COLO829 (cell line): ENCODE results near the gene STX10.
A peak's percentile ranks its signal among the peaks of the same experiment; 100 is the strongest.
"Not testable (repeated sequence)": the region's sequence is repeated elsewhere in the genome, so short reads cannot be mapped to it uniquely, and the experiment has no call there.

ENCODE experiments used
- DNase-seq: peaks from one replicate; pipeline ENCODE4 v3.0.0; 2012; ENCODE audit warnings: low spot score

Gene STX10, protein sequence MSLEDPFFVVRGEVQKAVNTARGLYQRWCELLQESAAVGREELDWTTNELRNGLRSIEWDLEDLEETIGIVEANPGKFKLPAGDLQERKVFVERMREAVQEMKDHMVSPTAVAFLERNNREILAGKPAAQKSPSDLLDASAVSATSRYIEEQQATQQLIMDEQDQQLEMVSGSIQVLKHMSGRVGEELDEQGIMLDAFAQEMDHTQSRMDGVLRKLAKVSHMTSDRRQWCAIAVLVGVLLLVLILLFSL

DNA sequence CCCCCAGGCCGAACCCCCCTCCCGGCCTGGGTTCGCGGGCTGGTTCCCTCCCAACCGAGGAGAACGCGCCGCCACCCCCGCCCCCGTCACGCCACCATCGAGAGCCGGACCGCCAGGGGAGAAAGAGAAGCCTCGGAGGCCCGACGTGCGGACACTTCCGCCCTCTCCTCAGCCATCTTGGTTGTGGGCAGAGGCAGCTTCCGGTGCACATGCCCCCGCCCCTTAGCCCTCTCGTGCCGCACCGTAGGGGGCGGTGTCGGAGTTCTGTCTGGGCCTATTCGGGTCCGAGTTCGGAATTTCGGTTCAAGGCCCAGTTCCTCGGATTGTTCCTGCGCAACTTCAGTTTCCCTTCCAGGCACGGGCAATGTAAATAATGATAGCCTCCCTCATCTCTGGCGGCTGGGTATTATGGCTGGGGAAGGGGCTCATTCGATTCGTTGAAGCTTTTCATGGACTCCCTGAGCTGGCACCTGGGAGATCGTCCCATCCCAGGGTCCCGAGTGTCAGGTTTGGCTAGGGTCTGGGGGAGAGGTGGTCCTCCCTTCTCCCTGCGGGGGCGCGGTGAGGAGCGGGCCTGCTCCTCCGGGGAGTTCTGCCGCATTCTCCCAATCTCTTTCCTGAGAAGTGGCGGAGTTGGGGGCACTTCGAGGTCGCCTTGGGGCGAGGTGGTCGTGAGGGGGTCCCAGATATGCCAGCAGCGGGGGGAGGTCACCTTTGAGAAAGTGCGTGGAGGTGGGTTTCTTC lies at the start of gene STX10, which contains the start of gene IER2:
TSS of gene STX10 (minus strand) at position 189 of the 744 bp plus-strand sequence. CDS start 202 bp downstream, outside the sequence.
TSS of gene IER2 (plus strand) at position 225 of the 744 bp plus-strand sequence. CDS start 2,776 bp downstream, outside the sequence.
- DNase-seq = peak; percentile 89

DNA sequence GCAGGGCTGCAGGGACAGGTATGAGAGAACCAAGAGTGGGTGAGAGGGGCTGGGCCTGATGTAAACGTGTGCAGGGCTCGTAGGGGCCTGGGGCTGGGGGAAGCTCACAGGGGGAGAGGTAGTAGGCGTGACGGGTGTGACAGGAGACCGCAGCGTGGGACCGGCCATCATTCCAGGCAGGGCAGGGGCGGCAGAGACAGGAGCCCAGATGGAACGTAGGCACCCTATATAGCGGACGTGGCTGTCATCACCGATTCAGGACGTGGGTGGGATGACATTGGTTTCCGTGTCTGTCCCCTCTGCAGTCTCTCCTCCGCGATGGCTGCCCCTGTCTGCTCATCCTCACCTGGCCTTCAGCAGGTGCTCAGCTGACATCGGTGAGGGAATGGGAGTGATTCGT lies 48.5 kb upstream of the STX10 start:
- no peak for DNase-seq

DNA sequence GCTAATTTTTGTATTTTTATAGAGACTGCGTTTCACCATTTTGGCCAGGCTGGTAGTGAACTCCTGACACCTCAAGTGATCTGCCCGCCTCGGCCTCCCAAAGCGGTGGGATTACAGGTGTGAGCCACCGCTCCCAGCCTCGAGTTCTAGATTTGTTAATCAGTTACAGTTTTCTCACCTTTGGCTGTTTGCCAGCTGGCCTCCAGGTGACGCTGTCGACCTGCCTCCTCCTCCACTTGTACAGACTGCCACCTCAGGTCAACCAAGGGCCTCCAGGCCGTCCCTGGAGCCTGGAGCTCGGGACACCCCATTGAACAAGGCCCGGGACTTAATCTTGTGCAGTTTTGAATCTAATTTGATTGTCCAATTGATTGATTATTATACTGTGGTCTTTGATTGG lies 45.5 kb upstream of the STX10 start:
- DNase-seq = no peak

DNA sequence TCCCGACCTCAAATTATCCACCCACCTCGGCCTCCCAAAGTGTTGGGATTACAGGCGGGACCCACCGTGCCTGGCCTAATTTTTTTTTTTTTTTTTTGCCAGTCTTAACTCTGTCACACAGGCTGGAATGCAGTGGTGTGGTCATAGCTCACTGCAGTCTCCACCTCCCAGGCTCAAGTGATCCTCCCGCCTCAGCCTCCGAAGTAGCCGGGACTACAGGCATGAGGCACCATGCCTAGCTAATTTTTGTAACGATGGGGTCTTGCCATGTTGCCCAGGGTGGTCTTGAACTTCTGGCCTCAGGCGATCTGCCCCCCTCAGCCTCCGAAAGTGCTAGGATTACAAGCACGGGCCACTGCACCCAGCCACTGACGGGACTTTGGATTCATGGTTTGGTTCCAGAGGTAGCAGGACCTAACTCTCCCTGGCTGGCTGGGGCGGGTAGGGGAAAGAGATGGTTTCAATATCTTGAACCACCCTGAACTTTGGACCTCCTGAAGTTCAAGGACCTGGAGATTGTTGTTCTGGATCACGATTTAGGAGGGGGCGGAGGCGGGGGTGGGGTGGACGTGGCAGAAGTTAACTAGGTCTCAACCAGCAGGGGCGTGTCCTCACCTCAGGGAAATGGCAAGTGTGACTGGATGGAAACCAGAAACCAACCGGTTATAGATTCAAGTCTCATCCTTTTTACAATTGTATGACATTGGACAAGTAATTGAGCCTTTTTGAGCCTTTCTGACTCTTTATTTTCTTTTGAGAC lies 40.8 kb upstream of the STX10 start:
- no peak for DNase-seq

DNA sequence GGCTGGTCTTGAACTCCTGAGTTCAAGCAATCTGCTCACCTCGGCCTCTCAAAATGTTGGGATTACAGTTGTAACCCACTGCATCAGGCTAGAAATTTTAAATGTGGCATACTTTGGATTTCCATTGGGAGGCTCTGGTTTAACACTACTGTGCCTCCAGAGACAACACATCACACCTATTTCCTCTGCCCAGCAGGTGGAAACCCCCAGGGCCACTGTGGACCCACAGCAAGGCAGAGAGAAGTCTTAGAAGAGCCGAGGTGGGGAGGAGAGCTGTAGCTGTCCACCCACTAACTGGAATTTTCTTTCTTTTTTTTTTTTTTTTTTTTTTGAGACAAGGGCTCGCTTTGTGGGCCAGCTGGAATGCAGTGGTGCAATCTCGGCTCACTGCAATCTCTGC lies 39.4 kb upstream of the STX10 start:
- DNase-seq = no peak

DNA sequence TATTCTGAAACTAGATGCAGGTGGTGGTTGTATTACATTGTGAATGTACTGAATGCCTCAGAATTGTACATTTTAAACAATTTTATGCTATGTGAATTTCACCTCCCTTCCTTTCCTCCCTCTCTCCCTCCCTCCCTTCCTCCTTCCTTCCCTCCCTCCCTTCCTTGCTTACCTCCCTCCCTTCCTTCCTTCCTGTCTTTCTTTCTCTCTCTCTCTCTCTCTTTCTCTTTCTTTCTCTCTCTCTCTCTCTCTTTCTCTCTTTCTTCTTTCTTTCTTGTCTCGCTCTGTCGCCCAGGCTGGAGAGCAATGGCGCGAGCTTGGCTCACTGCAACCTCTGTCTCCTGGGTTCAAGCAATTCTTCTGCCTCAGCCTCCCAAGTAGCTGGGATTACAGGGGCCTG lies 37.2 kb upstream of the STX10 start:
- DNase-seq = no peak

DNA sequence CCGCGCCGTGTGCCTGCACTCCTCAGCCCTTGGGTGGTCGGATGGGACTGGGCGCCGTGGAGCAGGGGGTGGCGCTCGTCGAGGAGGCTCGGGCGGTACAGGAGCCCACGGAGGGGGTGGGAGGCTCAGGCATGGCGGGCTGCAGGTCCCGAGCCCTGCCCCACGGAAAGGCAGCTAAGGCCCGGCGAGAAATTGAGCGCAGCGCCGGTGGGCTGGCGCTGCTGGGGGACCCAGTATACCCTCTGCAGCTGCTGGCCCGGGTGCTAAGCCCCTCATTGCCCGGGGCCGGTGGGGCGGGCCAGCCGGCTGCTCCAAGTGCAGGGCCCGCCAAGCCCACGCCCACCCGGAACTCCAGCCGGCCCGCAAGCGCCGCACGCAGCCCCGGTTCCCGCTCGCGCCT lies 36.5 kb upstream of the STX10 start:
- DNase-seq = not testable (repeated sequence)

DNA sequence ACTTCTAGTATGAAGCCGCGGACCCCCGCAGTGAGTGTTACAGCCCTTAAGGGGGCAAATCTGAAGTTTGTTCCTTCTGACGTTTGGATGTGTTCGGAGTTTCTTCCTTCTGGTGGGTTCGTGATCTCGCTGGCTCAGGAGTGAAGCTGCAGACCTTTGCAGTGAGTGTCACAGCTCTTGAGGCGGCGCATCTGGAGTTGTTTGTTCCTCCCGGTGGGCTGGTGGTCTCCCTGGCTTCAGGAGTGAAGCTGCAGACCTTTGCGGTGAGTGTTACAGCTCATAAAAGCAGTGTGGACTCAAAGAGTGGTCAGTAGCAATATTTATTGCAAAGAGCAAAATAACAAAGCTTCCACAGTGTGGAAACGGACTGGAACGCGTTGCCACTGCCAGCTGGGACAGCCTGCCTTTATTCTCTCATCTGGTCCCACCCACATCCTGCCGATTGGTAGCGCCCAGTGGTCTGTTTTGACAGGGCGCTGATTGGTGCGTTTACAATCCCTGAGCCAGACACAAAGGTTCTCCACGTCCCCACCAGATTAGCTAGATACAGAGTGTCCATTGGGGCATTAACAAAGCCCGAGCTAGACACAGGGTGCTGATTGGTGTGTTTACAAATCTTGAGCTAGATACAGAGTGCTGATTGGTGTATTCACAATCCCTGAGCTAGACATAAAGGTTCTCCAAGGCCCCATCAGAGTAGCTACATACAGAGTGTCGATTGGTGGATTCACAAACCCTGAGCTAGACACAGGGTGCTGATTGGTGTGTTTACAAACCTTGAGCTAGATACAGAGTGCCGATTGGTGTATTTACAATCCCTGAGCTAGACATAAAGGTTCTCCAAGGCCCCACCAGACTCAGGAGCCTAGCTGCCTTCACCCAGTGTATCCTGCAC lies 35.8 kb upstream of the STX10 start:
- DNase-seq = not testable (repeated sequence)

DNA sequence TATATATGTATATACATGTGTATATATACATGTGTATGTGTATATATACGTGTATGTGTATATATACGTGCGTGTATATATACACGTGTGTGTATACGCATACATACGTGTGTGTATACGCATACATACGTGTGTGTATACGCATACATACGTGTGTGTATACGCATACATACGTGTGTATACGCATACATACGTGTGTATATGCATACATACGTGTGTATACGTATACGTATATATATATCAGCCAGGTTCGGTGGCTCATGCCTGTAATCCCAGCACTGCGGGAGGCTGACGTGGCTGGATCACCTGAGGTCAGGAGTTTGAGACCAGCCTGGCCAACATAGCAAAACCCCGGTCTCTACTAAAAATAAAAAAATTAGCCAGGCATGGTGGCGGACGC lies 34.8 kb upstream of the STX10 start:
- DNase-seq = not testable (repeated sequence)

DNA sequence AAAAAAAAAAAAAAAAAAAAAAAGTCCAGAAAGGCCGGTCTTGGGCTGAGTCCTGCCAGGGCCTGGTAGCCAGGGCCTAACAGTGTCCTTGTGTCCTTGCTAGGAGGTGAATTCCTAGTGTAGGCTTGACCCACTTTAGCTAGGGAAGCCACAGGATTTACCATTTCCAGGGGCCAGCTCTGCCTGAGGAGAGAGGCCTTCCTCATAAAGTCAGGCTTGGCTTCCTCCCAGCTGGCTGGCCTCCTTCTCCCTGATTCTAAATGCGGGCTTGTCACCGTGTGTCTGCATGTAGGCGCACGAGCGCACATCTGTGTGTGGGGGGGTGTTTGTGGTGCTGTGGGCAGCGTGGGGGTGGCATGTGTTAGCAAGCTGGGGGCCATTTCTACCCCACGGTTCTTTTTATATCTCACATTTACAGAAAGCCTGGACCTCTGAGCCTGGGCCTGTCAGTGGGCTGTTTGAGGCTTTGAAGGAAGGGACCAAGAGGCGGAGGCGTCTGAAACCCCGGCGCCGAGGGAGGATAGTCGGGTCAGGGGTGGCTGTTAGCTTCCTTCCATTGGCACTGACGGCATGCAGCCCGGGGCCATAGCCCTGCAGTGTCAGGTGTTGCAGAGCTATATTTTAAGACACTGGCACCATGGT lies 31.7 kb upstream of the STX10 start:
- DNase-seq = no peak

DNA sequence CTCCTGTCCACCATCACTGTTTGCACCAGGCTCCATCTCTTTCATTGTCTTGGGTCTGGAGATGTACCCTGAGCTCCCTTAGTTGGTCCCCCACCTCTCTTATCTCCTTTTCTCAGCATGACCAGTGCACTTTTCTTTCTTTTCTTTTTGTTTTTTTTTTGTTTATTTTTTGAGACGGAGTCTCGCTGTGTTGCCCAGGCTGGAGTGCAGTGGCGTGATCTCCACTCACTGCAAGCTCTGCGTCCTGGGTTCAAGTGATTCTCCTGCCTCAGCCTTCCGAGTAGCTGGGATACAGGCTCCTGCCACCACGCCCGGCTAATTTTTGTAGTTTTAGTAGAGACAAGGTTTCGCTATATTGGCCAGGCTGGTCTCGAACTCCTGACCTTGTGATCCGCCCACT lies 28.1 kb upstream of the STX10 start:
- DNase-seq = not testable (repeated sequence)

DNA sequence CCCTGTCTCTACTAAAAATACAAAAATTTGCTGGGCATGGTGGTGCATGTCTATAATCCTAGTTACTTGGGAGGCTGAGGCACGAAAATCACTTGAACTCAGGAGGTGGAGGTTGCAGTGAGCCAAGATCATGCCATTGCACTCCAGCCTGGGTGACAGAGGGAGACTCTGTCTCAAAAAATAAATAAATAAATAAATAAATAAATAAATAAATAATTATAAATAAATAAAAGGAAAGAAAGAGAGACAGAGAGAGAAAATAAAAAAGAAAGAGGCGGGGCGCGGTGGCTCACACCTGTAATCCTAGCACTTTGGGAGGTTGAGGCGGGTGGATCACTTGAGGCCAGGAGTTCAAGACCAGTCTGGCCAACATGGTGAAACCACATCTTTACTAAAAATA lies 27.4 kb upstream of the STX10 start:
- not testable (repeated sequence) for DNase-seq

DNA sequence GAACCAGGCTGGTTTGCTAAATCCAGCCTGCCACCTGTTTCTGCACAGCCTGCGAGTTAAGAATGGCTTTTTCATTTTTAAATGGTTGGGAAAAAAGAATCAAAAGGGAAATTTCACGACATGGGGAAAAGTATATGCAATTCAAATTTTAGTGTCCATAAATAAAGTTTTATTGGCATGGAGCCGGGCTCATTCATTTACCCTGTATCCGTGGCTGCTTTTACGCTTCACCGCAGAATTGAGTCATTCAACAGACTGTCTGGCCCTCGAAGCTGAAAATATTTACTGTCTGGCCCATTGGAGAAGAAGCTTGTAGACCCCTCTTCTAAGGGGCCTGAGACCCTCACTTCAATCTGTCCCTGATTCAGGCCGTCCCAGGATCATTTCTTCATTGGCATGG lies 26.2 kb upstream of the STX10 start:
- no peak for DNase-seq

DNA sequence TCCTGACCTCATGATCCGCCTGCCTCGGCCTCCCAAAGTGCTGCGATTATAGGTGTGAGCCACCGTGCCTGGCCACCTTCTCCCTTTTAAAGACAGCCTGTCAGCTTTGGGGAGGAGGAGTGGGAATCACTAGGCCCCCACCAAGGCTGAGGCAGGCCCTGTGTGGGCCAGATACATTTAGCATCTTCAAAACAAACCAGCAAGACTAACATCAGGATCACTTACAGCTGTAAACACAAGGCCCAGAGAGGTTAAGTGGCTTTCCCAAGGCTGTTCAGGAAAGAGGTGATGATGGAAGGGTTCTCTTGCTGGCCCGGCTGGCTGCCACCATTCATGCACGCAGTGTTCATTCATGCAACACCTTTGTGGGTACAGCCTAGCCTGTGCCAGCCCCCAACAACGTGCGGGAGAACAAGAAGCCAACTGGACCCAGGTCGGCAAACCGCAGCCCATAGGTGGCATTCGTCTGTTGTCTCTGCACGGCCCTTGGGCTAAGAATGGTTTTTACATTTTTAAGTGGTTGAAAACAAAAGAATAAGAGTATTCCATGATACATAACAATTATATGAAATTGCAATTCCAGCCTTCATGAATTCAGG lies 23.1 kb upstream of the STX10 start:
- no peak for DNase-seq

DNA sequence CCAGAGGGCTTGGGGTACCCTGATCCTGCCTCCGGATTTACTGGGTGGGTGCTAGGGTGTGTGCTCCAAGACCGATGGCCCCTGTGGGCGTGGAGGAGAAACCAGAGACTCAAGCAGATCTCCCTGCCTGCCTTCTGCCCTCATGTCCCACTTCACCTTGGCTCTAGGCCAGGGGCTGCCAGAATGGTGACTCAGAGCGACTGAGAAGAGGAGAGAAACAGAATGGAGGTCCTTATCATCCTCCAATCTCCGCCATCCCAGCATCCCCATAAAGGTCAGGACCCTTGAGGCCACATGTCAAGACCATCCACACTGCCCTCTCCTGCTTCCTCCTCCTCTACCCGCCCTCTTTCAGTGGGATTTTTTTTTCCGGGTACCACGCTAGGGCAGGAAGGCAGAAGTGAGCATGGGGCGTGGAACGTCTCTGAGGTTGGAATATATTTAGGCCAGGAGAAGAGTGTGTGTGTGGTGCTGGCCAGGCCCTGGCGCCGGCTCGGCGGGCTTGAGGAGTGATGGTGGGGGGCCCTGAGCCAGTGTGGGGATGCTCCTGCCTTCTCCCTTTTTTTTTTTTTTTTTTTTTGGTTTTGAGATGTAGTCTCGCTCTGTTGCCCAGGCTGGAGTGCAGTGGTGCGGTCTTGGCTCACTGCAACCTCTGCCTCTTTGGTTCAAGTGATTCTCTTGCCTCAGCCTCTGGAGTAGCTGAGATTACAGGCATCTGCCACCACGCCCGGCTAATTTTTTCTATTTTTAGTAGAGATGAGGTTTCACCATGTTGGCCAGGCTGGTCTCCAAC lies 22.4 kb upstream of the STX10 start:
- peak; percentile 87 for DNase-seq

DNA sequence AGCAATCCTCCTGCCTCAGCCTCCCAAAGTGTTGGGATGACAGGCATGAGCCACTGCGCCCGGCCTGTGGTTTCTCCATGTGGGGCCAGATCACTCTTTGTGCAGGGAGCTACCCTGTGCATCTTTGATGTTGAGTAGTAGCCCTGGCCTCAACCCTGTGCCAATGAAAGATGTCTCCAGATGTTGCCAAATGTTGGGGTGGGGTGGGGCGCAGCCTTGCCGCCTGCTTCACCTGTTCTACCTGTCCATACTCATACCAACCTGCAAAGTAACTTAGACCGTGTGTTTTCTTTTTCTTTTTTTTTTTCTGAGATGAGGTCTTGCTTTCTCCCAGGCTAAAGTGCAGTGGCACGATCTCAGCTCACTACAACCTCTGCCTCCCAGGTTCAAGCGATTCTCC lies 21.0 kb upstream of the STX10 start:
- DNase-seq = no peak

DNA sequence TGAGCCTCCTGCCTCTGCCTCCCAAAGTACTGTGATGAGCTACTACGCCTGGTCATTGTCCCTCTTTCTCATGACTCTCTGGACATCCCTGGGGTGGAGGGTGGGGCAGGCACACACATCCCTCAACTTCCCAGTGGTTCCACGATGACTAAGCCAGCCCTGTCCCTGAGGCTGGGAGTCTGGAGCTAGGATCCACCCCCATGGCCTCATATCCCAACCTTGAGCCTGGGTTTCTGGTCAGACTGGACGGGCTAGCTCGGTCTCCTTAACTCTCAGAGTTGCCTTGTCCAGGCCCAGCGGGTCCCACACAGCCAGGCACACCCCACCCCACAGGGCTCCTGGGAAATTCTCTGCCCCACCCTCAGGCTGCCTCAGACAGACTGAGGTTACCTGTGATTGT lies 19.6 kb upstream of the STX10 start:
- DNase-seq = no peak

DNA sequence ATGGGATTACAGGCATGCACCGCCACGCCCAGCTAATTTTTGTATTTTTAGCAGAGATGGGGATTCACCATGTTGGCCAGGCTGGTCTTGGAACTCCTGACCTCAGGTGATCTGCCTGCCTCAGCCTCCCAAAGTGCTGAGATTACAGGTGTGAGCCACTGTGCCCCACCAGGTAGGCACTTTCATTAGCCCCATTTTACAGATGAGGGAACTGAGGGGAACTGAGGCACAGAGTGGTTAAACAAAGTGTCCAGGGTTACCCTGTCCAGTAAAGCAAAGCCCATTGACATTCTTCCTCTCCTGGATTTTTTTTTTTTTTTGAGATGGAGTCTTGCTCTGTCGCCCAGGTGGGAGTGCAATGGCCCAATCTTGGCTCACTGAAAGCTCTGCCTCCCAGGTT lies 16.0 kb upstream of the STX10 start:
- not testable (repeated sequence) for DNase-seq

DNA sequence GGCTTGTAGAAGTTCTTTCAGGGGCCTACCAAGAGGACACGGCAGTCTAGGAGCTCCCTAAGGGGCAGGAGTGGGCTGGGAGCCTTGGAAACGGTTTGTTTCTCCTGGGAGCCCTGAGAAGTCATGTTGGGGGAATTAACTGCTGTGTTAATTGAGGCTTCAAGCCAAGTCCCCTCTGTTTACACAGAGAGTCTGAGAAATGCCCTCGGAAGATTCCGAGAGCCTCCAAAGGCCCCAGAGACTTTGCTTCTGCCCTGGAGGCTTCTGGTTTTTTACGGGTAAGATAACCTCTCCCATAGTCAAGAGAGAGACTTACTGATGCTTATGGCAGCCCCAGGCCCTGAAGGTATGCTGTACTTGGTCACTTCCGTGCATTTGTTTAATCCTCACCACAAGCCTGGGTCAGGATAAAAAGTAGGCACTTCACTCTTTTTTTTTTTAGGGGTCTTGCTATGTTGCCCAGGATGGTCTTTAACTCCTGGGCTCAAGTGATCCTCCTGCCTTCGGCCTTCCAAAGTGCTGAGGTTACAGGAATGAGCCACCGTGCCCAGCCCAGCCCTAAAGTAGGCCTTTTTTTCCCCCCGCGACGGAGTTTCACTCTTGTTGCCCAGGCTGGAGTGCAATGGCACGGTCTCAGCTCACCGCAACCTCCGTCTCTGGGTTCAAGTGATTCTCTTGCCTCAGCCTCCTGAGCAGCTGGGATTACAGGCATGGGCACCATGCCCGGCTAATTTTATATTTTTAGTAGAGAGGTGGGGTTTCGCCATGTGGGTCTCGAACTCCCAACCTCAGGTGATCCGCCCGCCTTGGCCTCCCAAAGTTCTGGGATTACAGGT lies 15.2 kb upstream of the STX10 start:
- DNase-seq = no peak
